ENCODE data around the gene MAPK10. TPM values are rescaled to one million over a fixed set of nuclear protein-coding genes. Genes with fewer than 3 reads are reported as not detected.

Gene MAPK10
- total and polyA plus RNA-seq, 2 of the 8 experiments (the other 6 are each of a cell fraction or from before 2014, with no cell fraction given) = 2.5 to 3.1 TPM

DNA sequence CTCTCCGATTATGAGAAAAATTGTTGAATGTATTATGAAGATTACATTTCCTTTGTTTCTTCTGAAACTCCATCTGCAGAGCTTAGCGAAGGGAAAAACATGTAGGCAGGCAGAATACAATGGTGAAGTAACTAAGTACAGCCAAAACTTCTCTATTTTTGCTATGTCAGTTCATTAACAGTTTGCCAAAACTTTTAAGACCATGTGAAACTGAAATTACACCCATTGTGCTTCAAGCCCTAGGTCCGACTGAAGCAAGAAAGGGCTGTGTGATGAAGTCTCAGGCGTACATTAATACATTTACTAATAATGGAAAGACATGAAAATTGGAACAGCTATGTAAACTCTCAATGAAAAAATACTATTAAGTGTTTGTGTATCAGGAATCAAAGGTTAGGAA lies 398.0 kb downstream of the MAPK10 start (continued):
- no peak for TF ChIP-seq PHF8 (conservative IDR thresholded peaks at IDR 0.05; ENCODE audit: low read depth, low read length)
- no peak for TF ChIP-seq HDAC2 (IDR thresholded peaks at IDR 0.05; ENCODE audit: borderline replicate concordance in 1 of 2, low read depth in 2 of 2, low read length in 2 of 2)
- TF ChIP-seq SP1 (IDR thresholded peaks at IDR 0.05; ENCODE audit: low read depth, low read length) = no peak
